Testis (tissue), 3 donors: ENCODE data around the gene ARHGEF37. TPM values are rescaled to one million over a fixed set of nuclear protein-coding genes. Genes with fewer than 3 reads are reported as not detected.
A peak's percentile ranks its signal among the peaks of the same experiment; 100 is the strongest.

Experiments
- DNase-seq: peaks from one replicate; pipeline ENCODE4 v3.0.0-alpha.2; 2019
- H3K27ac ChIP-seq, 2 donors: fragments of 200-600 bp; sonication (generic); one replicate each; pipeline ENCODE4 v1.5.1; 2019
- H3K27me3 ChIP-seq: fragments of 200-600 bp; sonication (generic); one replicate; pipeline ENCODE4 v1.5.1; 2019
- H3K36me3 ChIP-seq: fragments of 200-600 bp; sonication (generic); one replicate; pipeline ENCODE4 v1.5.1; 2017; ENCODE audit warnings: low read depth; ENCODE audit errors: missing control alignments
- H3K4me1 ChIP-seq: fragments of 200-600 bp; sonication (generic); one replicate; pipeline ENCODE4 v1.5.1; 2019
- H3K4me3 ChIP-seq, 2 donors: fragments of 200-600 bp; sonication (generic); one replicate each; pipeline ENCODE4 v1.5.1; 2017 to 2019
- H3K9me3 ChIP-seq: fragments of 200-600 bp; sonication (generic); one replicate; pipeline ENCODE4 v1.5.1; 2017
- CTCF ChIP-seq, 3 experiments: fragments of 450-650 bp in 2 of 3; fragments of 200-600 bp in 1 of 3; sonication (generic) in 1 of 3; IDR thresholded peaks; one replicate each; pipeline ENCODE4 v1.5.1; 2016 to 2019; ENCODE audit warnings: antibody characterized with exemption in 3 of 3, mild to moderate bottlenecking in 2 of 3, moderate library complexity in 1 of 3
- POLR2A ChIP-seq: fragments of 450-650 bp; IDR thresholded peaks from one replicate; pipeline ENCODE4 v1.6.1; 2017; ENCODE audit warnings: antibody characterized with exemption, mild to moderate bottlenecking, moderate library complexity
- WGBS, 2 donors: methylation state at CpG; one replicate each; pipeline ENCODE4 v1.1.5; 2018; 5-methylcytosine and 5-hydroxymethylcytosine counted together
- intact Hi-C: fragments of 100-400 bp; cut with DNase I; formaldehyde crosslinking; loops from one replicate; pipeline ENCODE4 v1.15.1; 2023; ENCODE audit warnings: low total_unique reads
- polyA plus RNA-seq: library from polyadenylated mRNA; stranded (reverse); fragments of 350-450 nt; fragmentation: Illumina TruSeq; extraction: RNeasy Lipid Tissue Mini Kit (QIAGEN cat#74804); gene quantifications from one replicate; pipeline ENCODE4 v1.2.3, GENCODE V29; 2014; ENCODE audit warnings: low read depth, low replicate concordance; ENCODE audit not compliant: insufficient read depth
- total RNA-seq, 2 donors: library from RNA; depleted of rRNA; stranded (reverse); fragments of >200 nt; gene quantifications; one replicate each; pipeline ENCODE4 v1.2.3, GENCODE V29; 2016

Gene ARHGEF37
- total and polyA plus RNA-seq, 3 donors from 2014 or later: 12.9 to 17.8 (median 13.4) TPM

GRCh38 chr5:149675610-149676201, 94.4 kb downstream of the ARHGEF37 start:
- Histone ChIP-seq H3K4me3 (no peak overlapping the region), H3K9me3 (no peaks in the 10 kb centered on the region), H3K27ac (no peak overlapping the region), H3K4me1 (no peaks in the 10 kb centered on the region), H3K27me3 (no peaks in the 10 kb centered on the region), H3K36me3 (no peaks in the 10 kb centered on the region)
- WGBS, 2 donors: 33 to 48% methylated on average over 12 of the region's 12 CpGs
- intact Hi-C loops: no loop called here
- no peak for TF ChIP-seq POLR2A
- TF ChIP-seq CTCF (IDR thresholded peaks at IDR 0.05): no peak
- DNase-seq: no peak

- Histone ChIP-seq H3K27ac (no peak overlapping the region), H3K27me3 (no peaks in the 10 kb centered on the region), H3K36me3 (no peaks in the 10 kb centered on the region), H3K4me1 (no peaks in the 10 kb centered on the region), H3K9me3 (no peaks in the 10 kb centered on the region), H3K4me3 (no peak overlapping the region)
- TF ChIP-seq CTCF (IDR thresholded peaks at IDR 0.05) (no peak), POLR2A (no peak)
- DNase-seq: no peak
- 78 to 94% methylated on average over 7 of the region's 7 CpGs for WGBS, 2 donors
- intact Hi-C loops: no loop called here
Measured at GRCh38 chr5:149677731-149678130, 96.4 kb downstream of the ARHGEF37 start.

- H3K36me3 ChIP-seq: no peaks in the 10 kb centered on the region
- DNase-seq: no peak
- 79 to 86% methylated on average over 7 of the region's 7 CpGs for WGBS, 2 donors
- H3K27me3 ChIP-seq: no peaks in the 10 kb centered on the region
- H3K9me3 ChIP-seq: no peaks in the 10 kb centered on the region
- no peak overlapping the region for H3K27ac ChIP-seq
- H3K4me1 ChIP-seq: no peaks in the 10 kb centered on the region
- intact Hi-C loops: no loop called here
- TF ChIP-seq CTCF (IDR thresholded peaks at IDR 0.05) (no peak), POLR2A (no peak)
- H3K4me3 ChIP-seq: no peak overlapping the region
Measured at GRCh38 chr5:149679876-149680809, 98.8 kb downstream of the ARHGEF37 start.

- H3K27me3 ChIP-seq: no peaks in the 10 kb centered on the region
- H3K9me3 ChIP-seq: no peaks in the 10 kb centered on the region
- no peaks in the 10 kb centered on the region for H3K4me1 ChIP-seq
- DNase-seq: peak; percentile 32
- H3K4me3 ChIP-seq: no peak overlapping the region
- H3K36me3 ChIP-seq: no peaks in the 10 kb centered on the region
- 79 to 93% methylated on average over 2 of the region's 2 CpGs for WGBS, 2 donors
- intact Hi-C loops: no loop called here
- H3K27ac ChIP-seq: no peak overlapping the region
- TF ChIP-seq CTCF (IDR thresholded peaks at IDR 0.05) (no peak), POLR2A (no peak)
Measured at GRCh38 chr5:149680810-149681221, 99.5 kb downstream of the ARHGEF37 start.
